Endothelial cell of umbilical vein (primary cell): ENCODE measurements around the gene NEDD9. TPM values are rescaled to one million over a fixed set of nuclear protein-coding genes. Genes with fewer than 3 reads are reported as not detected.

ENCODE experiments used
- BruUV-seq: library from RNA; stranded (reverse); fragments of 400-500 nt; replicated peaks from 2 replicates; lab custom pipeline; 2021; lab: Mats Ljungman, UMichigan
- CTCF ChIA-PET: fragments of 300-600, 350-600 bp; sonication (Branson Sonifier 250); formaldehyde crosslinking; loops from one replicate; lab custom pipeline; 2021; ENCODE audit warnings: antibody characterized with exemption, inconsistent platforms; lab: Charles Lee
- POLR2A ChIA-PET: fragments of 300-600, 350-600 bp; sonication (Branson Sonifier 250); formaldehyde crosslinking; loops from one replicate; lab custom pipeline; 2021; ENCODE audit warnings: antibody characterized with exemption, inconsistent platforms; lab: Charles Lee
- DNase-seq: peaks from one replicate; pipeline ENCODE4 v3.0.0-alpha.2; 2011; ENCODE audit warnings: low read depth, low spot score
- FAIRE-seq: peaks from 2 replicates; lab custom pipeline; 2011; peaks lifted over from hg19 to GRCh38; lab: Jason Lieb, UNC
- H2AFZ ChIP-seq: 2 replicates; pipeline ENCODE4 v1.6.0; 2012; ENCODE audit warnings: low read depth, low read length, control low read depth, inconsistent platforms
- H3K27ac ChIP-seq: 2 replicates; pipeline ENCODE4 v1.5.1; 2011; ENCODE audit warnings: low read depth, mild to moderate bottlenecking, control low read depth, low read length, moderate library complexity; ENCODE audit not compliant: insufficient read depth
- H3K27me3 ChIP-seq, 2 experiments: 2 replicates each; pipeline versions ENCODE4 v1.6.0 to v1.6.1; 2011; ENCODE audit warnings: low read length in 2 of 2, mixed read lengths in 1 of 2; ENCODE audit not compliant: control insufficient read depth in 2 of 2, insufficient read depth in 2 of 2
- H3K36me3 ChIP-seq, 2 experiments: 2 replicates in 1 of 2; 3 replicates in 1 of 2; pipeline ENCODE4 v1.5.1; 2011; ENCODE audit warnings: low read length in 2 of 2, mild to moderate bottlenecking in 1 of 2, moderate library complexity in 1 of 2; ENCODE audit not compliant: control insufficient read depth in 2 of 2, insufficient read depth in 2 of 2; ENCODE audit errors: extremely low read depth in 1 of 2
- H3K4me1 ChIP-seq: 3 replicates; pipeline ENCODE4 v1.5.1; 2011; ENCODE audit warnings: mild to moderate bottlenecking, low read length; ENCODE audit not compliant: control insufficient read depth, insufficient read depth; ENCODE audit errors: extremely low read depth
- H3K4me2 ChIP-seq: 2 replicates; pipeline ENCODE4 v1.6.1; 2011; ENCODE audit warnings: low read length, control low read depth, mixed read lengths; ENCODE audit not compliant: insufficient read depth
- H3K4me3 ChIP-seq, 3 experiments: fragments of 200-600 bp in 1 of 3; sonication (generic), shearing (Covaris generic) in 1 of 3; replicated peaks in 1 of 3; 2 replicates each; pipeline ENCODE4 v1.5.1; 2011 to 2016; ENCODE audit warnings: control low read depth in 3 of 3, low read length in 3 of 3, mild to moderate bottlenecking in 2 of 3, inconsistent platforms in 1 of 3, low read depth in 1 of 3, moderate library complexity in 1 of 3; ENCODE audit not compliant: insufficient read depth in 1 of 3
- H3K79me2 ChIP-seq: 2 replicates; pipeline ENCODE4 v1.6.0; 2012; ENCODE audit warnings: low read length, inconsistent platforms; ENCODE audit not compliant: control insufficient read depth, insufficient read depth
- H3K9ac ChIP-seq: replicated peaks from 2 replicates; pipeline ENCODE3; 2011; ENCODE audit warnings: low read length, control low read depth; ENCODE audit not compliant: insufficient read depth; ENCODE audit errors: extremely low read depth
- H3K9me1 ChIP-seq: replicated peaks from 3 replicates; pipeline ENCODE4 v1.6.0; 2011; ENCODE audit warnings: mild to moderate bottlenecking, low read length; ENCODE audit not compliant: control insufficient read depth, insufficient read depth; ENCODE audit errors: extremely low read depth
- H3K9me3 ChIP-seq: replicated peaks from 2 replicates; pipeline ENCODE4 v1.5.1; 2012; ENCODE audit warnings: low read length, inconsistent platforms; ENCODE audit not compliant: control insufficient read depth, insufficient read depth
- H4K20me1 ChIP-seq: replicated peaks from 2 replicates; pipeline ENCODE3; 2011; ENCODE audit warnings: mild to moderate bottlenecking, low read length; ENCODE audit not compliant: control insufficient read depth, insufficient read depth; ENCODE audit errors: extremely low read depth
- EZH2 ChIP-seq: IDR thresholded peaks from 2 replicates; pipeline ENCODE4 v1.6.1; 2012; ENCODE audit warnings: borderline replicate concordance, low read depth, mild to moderate bottlenecking, moderate library complexity, low read length, inconsistent platforms; ENCODE audit not compliant: severe bottlenecking
- FOS ChIP-seq: IDR thresholded peaks from 2 replicates; pipeline ENCODE4 v1.6.1; 2011; ENCODE audit warnings: mild to moderate bottlenecking, low read length, moderate library complexity, borderline replicate concordance; ENCODE audit not compliant: insufficient read depth
- GATA2 ChIP-seq: IDR thresholded peaks from 2 replicates; pipeline ENCODE4 v1.7.0; 2011; ENCODE audit warnings: low read depth, mild to moderate bottlenecking, moderate library complexity, mixed read lengths, low read length; ENCODE audit not compliant: insufficient read length, insufficient read depth
- JUN ChIP-seq: IDR thresholded peaks from 2 replicates; pipeline ENCODE4 v1.6.1; 2011; ENCODE audit warnings: borderline replicate concordance, low read depth; ENCODE audit not compliant: insufficient read length, insufficient read depth
- MAX ChIP-seq: IDR thresholded peaks from 2 replicates; pipeline ENCODE4 v1.6.1; 2011; ENCODE audit not compliant: insufficient read depth, insufficient read length
- MYC ChIP-seq: IDR thresholded peaks from one replicate; pipeline ENCODE4 v1.6.1; 2011; ENCODE audit warnings: mild to moderate bottlenecking, low read depth, low read length
- POLR2A ChIP-seq: IDR thresholded peaks from 2 replicates; pipeline ENCODE4 v1.6.1; 2012; ENCODE audit warnings: low read depth, mild to moderate bottlenecking, control low read depth, low read length
- POLR2AphosphoS5 ChIP-seq: IDR thresholded peaks from 2 replicates; pipeline ENCODE4 v1.6.1; 2012; ENCODE audit warnings: low read depth, mild to moderate bottlenecking, control low read depth, low read length, moderate library complexity; ENCODE audit not compliant: insufficient read depth
- dilution Hi-C: fragments of 300-500 bp; cut with MboI; formaldehyde crosslinking; loops from one replicate; pipeline ENCODE4 v1.15.0; 2019; ENCODE audit warnings: low sequenced_read_pairs; ENCODE audit not compliant: extremely low pct_ligation_motif_present
- intact Hi-C: fragments of 100-400 bp; cut with micrococcal nuclease; formaldehyde crosslinking; loops from one replicate; pipeline ENCODE4 v1.10.0; 2022
- polyA plus RNA-seq, 4 experiments: library from polyadenylated mRNA; depleted of rRNA in 3 of 4; stranded (reverse) in 3 of 4; unstranded in 1 of 4; fragments of >200 nt; gene quantifications; 2 replicates each; pipeline versions ENCODE4 v1.2.1 to v1.2.3, GENCODE V29; 2011 to 2012; ENCODE audit warnings: missing spikeins in 1 of 4
- total RNA-seq: library from RNA; stranded (reverse); gene quantifications from 2 replicates; pipeline ENCODE4 v1.2.3, GENCODE V29; 2021

Gene NEDD9
- total and polyA plus RNA-seq, 2 donors (not counting 3 experiments of a cell fraction or from before 2014, with no cell fraction given): 55.2 to 61.0 TPM

GRCh38 chr6:11264100-11264499, 31.6 kb upstream of the NEDD9 start:
- dilution Hi-C loops: no loop called here
- no peaks in the 10 kb centered on the region for H3K9me3 ChIP-seq
- peak overlapping the region; percentile 67 for H3K27ac ChIP-seq
- H3K36me3 ChIP-seq: no peaks in the 10 kb centered on the region
- FAIRE-seq: no peak
- no peaks in the 10 kb centered on the region for H4K20me1 ChIP-seq
- H3K9ac ChIP-seq: no peak overlapping the region
- no peaks in the 10 kb centered on the region for H3K27me3 ChIP-seq
- no TSS peak for BruUV-seq
- H3K4me1 ChIP-seq: peaks cover 19% of the 10 kb centered on the region
- no peak for DNase-seq
- TF ChIP-seq POLR2AphosphoS5 (no peak), GATA2 (no peak), MYC (no peak), JUN (no peak), POLR2A (no peak), FOS (no peak), MAX (no peak), EZH2 (no peak)
- intact Hi-C loops: no loop called here
- H3K79me2 ChIP-seq: no peaks in the 10 kb centered on the region
- H3K4me3 ChIP-seq: no peak overlapping the region
- no peak overlapping the region for H3K4me2 ChIP-seq
- POLR2A ChIA-PET: no interaction called here
- no peaks in the 10 kb centered on the region for H3K9me1 ChIP-seq
- H2AFZ ChIP-seq: no peak overlapping the region
- CTCF ChIA-PET: interaction anchor here (0.9 to 3.3 kb wide), 5 partner anchors 10 to 232 kb away, joined by 3 to 16 read pairs (median 6); no protein-coding TSS in a partner anchor
